Vagina (tissue), 1 donor: Measurements from ENCODE around the gene CAVIN3. TPM values are rescaled to one million over a fixed set of nuclear protein-coding genes. Genes with fewer than 3 reads are reported as not detected.

ENCODE experiments used
- total RNA-seq: library from RNA; depleted of rRNA; stranded (reverse); fragments of >200 nt; gene quantifications from one replicate; pipeline ENCODE4 v1.2.3, GENCODE V29; 2016

The CAVIN3 gene
- total RNA-seq, 1 donor from 2014 or later: 156 TPM

Other genes starting within 250 kb of the CAVIN3 start
- not detected for gene OR56B4, start 212.8 kb downstream of the CAVIN3 start, total RNA-seq
- not detected for gene OR52B2, start 150.2 kb downstream of the CAVIN3 start, total RNA-seq
- gene OR52W1, start 121.3 kb downstream of the CAVIN3 start, total RNA-seq: not detected
- not detected for gene C11orf42, start 114.9 kb downstream of the CAVIN3 start, total RNA-seq
- 65.1 TPM for gene FHIP1B, start 85.9 kb downstream of the CAVIN3 start, total RNA-seq
- not detected for gene CNGA4, start 81.4 kb downstream of the CAVIN3 start, total RNA-seq
- gene CCKBR, start 60.7 kb downstream of the CAVIN3 start, total RNA-seq: not detected
- 23.1 TPM for gene SMPD1, start 70.0 kb upstream of the CAVIN3 start, total RNA-seq
- 59.7 TPM for gene APBB1, start 98.6 kb upstream of the CAVIN3 start, total RNA-seq
- 0.98 TPM for gene HPX, start 120.5 kb upstream of the CAVIN3 start, total RNA-seq
- 27.5 TPM for gene TRIM3, start 153.4 kb upstream of the CAVIN3 start, total RNA-seq
- 54.0 TPM for gene ARFIP2, start 160.8 kb upstream of the CAVIN3 start, total RNA-seq
- gene TIMM10B, start 161.0 kb upstream of the CAVIN3 start, total RNA-seq: 98.7 TPM
- 17.2 TPM for gene DNHD1, start 176.8 kb upstream of the CAVIN3 start, total RNA-seq